ENCODE results near the gene PRRT1.
A peak's percentile ranks its signal among the peaks of the same experiment; 100 is the strongest.
"Not testable (repeated sequence)": the region's sequence is repeated elsewhere in the genome, so short reads cannot be mapped to it uniquely, and the experiment has no call there.

Gene PRRT1

GRCh38 chr6:32185681-32186131 lies 34.0 kb upstream of the PRRT1 start:
- H3K4me1 ChIP-seq (ENCODE audit: control insufficient read depth, low read depth, low read length); H4K8ac ChIP-seq (ENCODE audit: low read depth, low read length); H2BK120ac ChIP-seq (ENCODE audit: low read depth, low read length); H3K4ac ChIP-seq (ENCODE audit: low read depth, low read length); H3K27me3 ChIP-seq (ENCODE audit: insufficient read depth, low read length, poor library complexity); H3K56ac ChIP-seq (ENCODE audit: low read length); H3K27ac ChIP-seq (ENCODE audit: low read depth, low read length); H4K5ac ChIP-seq (ENCODE audit: low read length); H3K4me2 ChIP-seq (ENCODE audit: low read length); H3K36me3 ChIP-seq (ENCODE audit: control insufficient read depth, insufficient read depth, low read length); H3K18ac ChIP-seq (ENCODE audit: low read length); H3K9ac ChIP-seq (ENCODE audit: low read length); H2AK5ac ChIP-seq (ENCODE audit: low read length); H3K79me1 ChIP-seq (ENCODE audit: low read length); H2BK15ac ChIP-seq (replicated peaks; ENCODE audit: low read depth); H3K4me3 ChIP-seq (ENCODE audit: low read length); H3K23ac ChIP-seq (ENCODE audit: low read length); H2BK5ac ChIP-seq (ENCODE audit: low read length): not testable (repeated sequence)
- H3K79me2 ChIP-seq (ENCODE audit: control insufficient read depth, insufficient read depth, low read length), result peaks cover 13% of the 10 kb centered on the region
- no CpG with 5 or more reads among the region's 11 CpGs for WGBS (ENCODE audit: extremely low coverage, insufficient coverage, low lambda C conversion rate)
- DNase-seq, result peak; percentile 86

GRCh38 chr6:32184084-32184640 lies 32.4 kb upstream of the PRRT1 start, which contains the start of gene AGER:
AGER (minus strand) TSS chr6:32184253; CDS start chr6:32184222, 31 bp downstream.
- H3K79me1 ChIP-seq (ENCODE audit: low read length), result peaks cover 10% of the 10 kb centered on the region
- no peak within 1 kb of the TSS for H3K4me2 ChIP-seq (ENCODE audit: low read length)
- H3K4me3 ChIP-seq (ENCODE audit: low read length), result no peak within 1 kb of the TSS
- no peak within 1 kb of the TSS for H2BK5ac ChIP-seq (ENCODE audit: low read length)
- H4K5ac ChIP-seq (ENCODE audit: low read length), result no peak within 1 kb of the TSS
- no peak within 1 kb of the TSS for H3K23ac ChIP-seq (ENCODE audit: low read length)
- H4K8ac ChIP-seq (ENCODE audit: low read depth, low read length), result no peak within 1 kb of the TSS
- H3K9ac ChIP-seq (ENCODE audit: low read length), result no peak within 1 kb of the TSS
- H3K4me1 ChIP-seq (ENCODE audit: control insufficient read depth, low read depth, low read length), result peaks cover 4% of the 10 kb centered on the region
- peaks cover 8% of the 10 kb centered on the region for H3K36me3 ChIP-seq (ENCODE audit: control insufficient read depth, insufficient read depth, low read length)
- H3K18ac ChIP-seq (ENCODE audit: low read length), result no peak within 1 kb of the TSS
- no peak within 1 kb of the TSS for H2BK15ac ChIP-seq (replicated peaks; ENCODE audit: low read depth)
- no peak within 1 kb of the TSS for H2BK120ac ChIP-seq (ENCODE audit: low read depth, low read length)
- H3K79me2 ChIP-seq (ENCODE audit: control insufficient read depth, insufficient read depth, low read length), result peaks cover 12% of the 10 kb centered on the region
- H2AK5ac ChIP-seq (ENCODE audit: low read length), result no peak within 1 kb of the TSS
- no peak within 1 kb of the TSS for H3K27ac ChIP-seq (ENCODE audit: low read depth, low read length)
- WGBS (ENCODE audit: extremely low coverage, insufficient coverage, low lambda C conversion rate), result no CpG with 5 or more reads among the region's 6 CpGs
- no peak within 1 kb of the TSS for H3K4ac ChIP-seq (ENCODE audit: low read depth, low read length)
- DNase-seq, result no peak
- H3K56ac ChIP-seq (ENCODE audit: low read length), result peak within 1 kb of the TSS; percentile 44
- H3K27me3 ChIP-seq (ENCODE audit: insufficient read depth, low read length, poor library complexity), result no peaks in the 10 kb centered on the region

GRCh38 chr6:32183483-32184083 lies 31.8 kb upstream of the PRRT1 start:
- Histone ChIP-seq H4K5ac (ENCODE audit: low read length) (no peak overlapping the region), H3K36me3 (ENCODE audit: control insufficient read depth, insufficient read depth, low read length) (peaks cover 8% of the 10 kb centered on the region), H3K27ac (ENCODE audit: low read depth, low read length) (no peak overlapping the region), H4K8ac (ENCODE audit: low read depth, low read length) (no peak overlapping the region), H2BK15ac (replicated peaks; ENCODE audit: low read depth) (no peak overlapping the region), H3K4me3 (ENCODE audit: low read length) (no peak overlapping the region), H3K79me1 (ENCODE audit: low read length) (peaks cover 8% of the 10 kb centered on the region), H3K23ac (ENCODE audit: low read length) (no peak overlapping the region), H2BK120ac (ENCODE audit: low read depth, low read length) (no peak overlapping the region), H3K4ac (ENCODE audit: low read depth, low read length) (no peak overlapping the region), H2AK5ac (ENCODE audit: low read length) (no peak overlapping the region), H3K4me2 (ENCODE audit: low read length) (no peak overlapping the region), H3K56ac (ENCODE audit: low read length) (no peak overlapping the region), H3K18ac (ENCODE audit: low read length) (no peak overlapping the region), H2BK5ac (ENCODE audit: low read length) (no peak overlapping the region), H3K9ac (ENCODE audit: low read length) (no peak overlapping the region), H3K79me2 (ENCODE audit: control insufficient read depth, insufficient read depth, low read length) (peaks cover 11% of the 10 kb centered on the region), H3K4me1 (ENCODE audit: control insufficient read depth, low read depth, low read length) (peaks cover 4% of the 10 kb centered on the region), H3K27me3 (ENCODE audit: insufficient read depth, low read length, poor library complexity) (no peaks in the 10 kb centered on the region)
- no CpG with 5 or more reads among the region's 15 CpGs for WGBS (ENCODE audit: extremely low coverage, insufficient coverage, low lambda C conversion rate)
- DNase-seq, result no peak

GRCh38 chr6:32183030-32183429 lies 31.3 kb upstream of the PRRT1 start:
- Histone ChIP-seq H3K4ac (ENCODE audit: low read depth, low read length) (no peak overlapping the region), H2AK5ac (ENCODE audit: low read length) (no peak overlapping the region), H3K18ac (ENCODE audit: low read length) (no peak overlapping the region), H3K27ac (ENCODE audit: low read depth, low read length) (no peak overlapping the region), H2BK15ac (replicated peaks; ENCODE audit: low read depth) (no peak overlapping the region), H3K27me3 (ENCODE audit: insufficient read depth, low read length, poor library complexity) (no peaks in the 10 kb centered on the region), H3K4me2 (ENCODE audit: low read length) (no peak overlapping the region), H2BK5ac (ENCODE audit: low read length) (no peak overlapping the region), H3K4me3 (ENCODE audit: low read length) (no peak overlapping the region), H3K23ac (ENCODE audit: low read length) (no peak overlapping the region), H4K8ac (ENCODE audit: low read depth, low read length) (no peak overlapping the region), H3K79me1 (ENCODE audit: low read length) (peaks cover 8% of the 10 kb centered on the region), H3K36me3 (ENCODE audit: control insufficient read depth, insufficient read depth, low read length) (peaks cover 8% of the 10 kb centered on the region), H3K9ac (ENCODE audit: low read length) (no peak overlapping the region), H3K56ac (ENCODE audit: low read length) (no peak overlapping the region), H4K5ac (ENCODE audit: low read length) (no peak overlapping the region), H3K4me1 (ENCODE audit: control insufficient read depth, low read depth, low read length) (peaks cover 4% of the 10 kb centered on the region), H3K79me2 (ENCODE audit: control insufficient read depth, insufficient read depth, low read length) (peaks cover 9% of the 10 kb centered on the region), H2BK120ac (ENCODE audit: low read depth, low read length) (no peak overlapping the region)
- WGBS (ENCODE audit: extremely low coverage, insufficient coverage, low lambda C conversion rate), result no CpG with 5 or more reads among the region's 3 CpGs
- no peak for DNase-seq

- peaks cover 4% of the 10 kb centered on the region for H3K4me1 ChIP-seq (ENCODE audit: control insufficient read depth, low read depth, low read length)
- H3K18ac ChIP-seq (ENCODE audit: low read length), result no peak overlapping the region
- H3K27ac ChIP-seq (ENCODE audit: low read depth, low read length), result no peak overlapping the region
- H2BK5ac ChIP-seq (ENCODE audit: low read length), result no peak overlapping the region
- H4K8ac ChIP-seq (ENCODE audit: low read depth, low read length), result no peak overlapping the region
- no peak overlapping the region for H2BK120ac ChIP-seq (ENCODE audit: low read depth, low read length)
- no peak overlapping the region for H3K23ac ChIP-seq (ENCODE audit: low read length)
- DNase-seq, result no peak
- no peaks in the 10 kb centered on the region for H3K27me3 ChIP-seq (ENCODE audit: insufficient read depth, low read length, poor library complexity)
- no peak overlapping the region for H2BK15ac ChIP-seq (replicated peaks; ENCODE audit: low read depth)
- H3K79me2 ChIP-seq (ENCODE audit: control insufficient read depth, insufficient read depth, low read length), result peaks cover 7% of the 10 kb centered on the region
- H3K56ac ChIP-seq (ENCODE audit: low read length), result no peak overlapping the region
- H3K36me3 ChIP-seq (ENCODE audit: control insufficient read depth, insufficient read depth, low read length), result peaks cover 7% of the 10 kb centered on the region
- H4K5ac ChIP-seq (ENCODE audit: low read length), result no peak overlapping the region
- peak overlapping the region; percentile 1 for H3K9ac ChIP-seq (ENCODE audit: low read length)
- H3K4me2 ChIP-seq (ENCODE audit: low read length), result no peak overlapping the region
- H2AK5ac ChIP-seq (ENCODE audit: low read length), result no peak overlapping the region
- no peak overlapping the region for H3K4ac ChIP-seq (ENCODE audit: low read depth, low read length)
- H3K4me3 ChIP-seq (ENCODE audit: low read length), result no peak overlapping the region
- no CpG with 5 or more reads among the region's 10 CpGs for WGBS (ENCODE audit: extremely low coverage, insufficient coverage, low lambda C conversion rate)
- peaks cover 5% of the 10 kb centered on the region for H3K79me1 ChIP-seq (ENCODE audit: low read length)
These were observed 30.8 kb upstream of the PRRT1 start for GRCh38 chr6:32182555-32182981.
